Activated T-cell treated with anti-CD3 and anti-CD28 coated beads, Interleukin-2, amount 50 U/mL, for 24 hours (primary cell): ENCODE measurements around the gene ZDHHC5.
"Not testable (repeated sequence)": the region's sequence is repeated elsewhere in the genome, so short reads cannot be mapped to it uniquely, and the experiment has no call there.

ENCODE experiments used
- DNase-seq: peaks from one replicate; pipeline ENCODE4 v3.0.0-alpha.2; 2020
- H3K27ac Mint-ChIP-seq: 2 replicates; pipeline ENCODE4 v1.8.0; 2020; ENCODE audit warnings: mild to moderate bottlenecking, mixed read lengths
- H3K27me3 Mint-ChIP-seq: 2 replicates; pipeline ENCODE4 v1.8.0; 2020; ENCODE audit warnings: mixed read lengths
- H3K36me3 Mint-ChIP-seq: 2 replicates; pipeline ENCODE4 v1.8.0; 2020; ENCODE audit warnings: low read depth, mixed read lengths
- H3K4me1 Mint-ChIP-seq: 2 replicates; pipeline ENCODE4 v1.8.0; 2020; ENCODE audit warnings: low read depth, mixed read lengths
- H3K4me3 Mint-ChIP-seq: 2 replicates; pipeline ENCODE4 v1.8.0; 2020; ENCODE audit warnings: mild to moderate bottlenecking, moderate library complexity, mixed read lengths
- H3K9me3 Mint-ChIP-seq: 2 replicates; pipeline ENCODE4 v1.8.0; 2020; ENCODE audit warnings: mixed read lengths

The ZDHHC5 gene

DNA sequence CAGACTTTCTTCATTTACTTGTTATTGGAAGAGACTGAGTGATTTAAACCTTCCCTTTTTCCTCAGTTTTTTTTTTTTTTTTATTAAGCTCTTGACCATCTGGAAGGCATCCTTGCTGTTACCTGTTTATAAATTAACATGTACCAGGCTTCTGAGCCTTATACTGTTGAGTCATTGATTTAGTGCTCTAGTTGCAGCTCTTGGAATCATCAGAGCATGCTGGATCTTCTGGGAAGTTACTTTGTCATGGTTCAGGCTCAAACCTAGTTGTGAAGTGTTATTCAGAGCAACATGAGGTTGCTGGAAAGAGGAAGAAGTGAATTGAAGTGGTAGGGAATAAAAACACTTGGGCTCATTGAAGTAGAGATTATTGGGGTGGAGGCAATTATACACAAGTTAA is 6.3 kb downstream of the ZDHHC5 start:
- Mint-ChIP-seq H3K4me3 (no peak overlapping the region), H3K4me1 (peaks cover 85% of the 10 kb centered on the region), H3K27ac (peak overlapping the region; percentile 62), H3K36me3 (peaks cover 78% of the 10 kb centered on the region), H3K9me3 (no peaks in the 10 kb centered on the region), H3K27me3 (no peaks in the 10 kb centered on the region)
- no peak for DNase-seq

GRCh38 chr11:57675176-57675941 is 7.4 kb downstream of the ZDHHC5 start:
- Mint-ChIP-seq H3K4me3 (no peak overlapping the region), H3K27me3 (no peaks in the 10 kb centered on the region), H3K9me3 (no peaks in the 10 kb centered on the region), H3K4me1 (peaks cover 85% of the 10 kb centered on the region), H3K27ac (peak overlapping the region; percentile 62), H3K36me3 (peaks cover 87% of the 10 kb centered on the region)
- no peak for DNase-seq

DNA sequence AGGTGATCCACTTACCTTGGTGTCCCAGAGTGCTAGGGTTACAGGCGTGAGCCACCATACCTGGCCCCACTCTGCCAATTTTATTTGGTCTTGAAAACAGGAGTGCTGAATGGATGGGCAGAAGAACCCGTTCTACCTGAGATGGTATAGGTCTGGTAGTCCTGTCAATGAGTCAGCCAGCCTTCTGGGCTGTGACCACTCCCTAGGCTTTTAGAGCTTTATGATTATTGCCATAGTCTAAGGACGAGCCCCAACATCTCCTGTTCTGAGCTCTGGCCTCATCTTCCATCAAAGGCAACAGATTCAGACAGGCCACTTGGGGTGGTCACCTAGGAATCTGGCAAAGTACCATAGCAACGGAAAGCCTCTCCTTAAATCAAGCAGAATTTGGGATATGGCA is 11.5 kb downstream of the ZDHHC5 start:
- no peaks in the 10 kb centered on the region for H3K9me3 Mint-ChIP-seq
- no peak overlapping the region for H3K4me3 Mint-ChIP-seq
- peak overlapping the region; percentile 93 for H3K27ac Mint-ChIP-seq
- H3K36me3 Mint-ChIP-seq, result peaks cover 88% of the 10 kb centered on the region
- no peak for DNase-seq
- H3K4me1 Mint-ChIP-seq, result peaks cover 69% of the 10 kb centered on the region
- H3K27me3 Mint-ChIP-seq, result no peaks in the 10 kb centered on the region

- H3K36me3 Mint-ChIP-seq, result peaks cover 88% of the 10 kb centered on the region
- H3K4me3 Mint-ChIP-seq, result peak overlapping the region; percentile 40
- H3K27ac Mint-ChIP-seq, result peak overlapping the region; percentile 93
Measured at GRCh38 chr11:57680552-57680874, 12.6 kb downstream of the ZDHHC5 start.

GRCh38 chr11:57681168-57681567 is 13.3 kb downstream of the ZDHHC5 start:
- no peak for DNase-seq
- Mint-ChIP-seq H3K27me3 (no peaks in the 10 kb centered on the region), H3K9me3 (no peaks in the 10 kb centered on the region), H3K36me3 (peaks cover 86% of the 10 kb centered on the region), H3K4me3 (no peak overlapping the region), H3K4me1 (peaks cover 51% of the 10 kb centered on the region), H3K27ac (peak overlapping the region; percentile 93)

More at GRCh38 chr11:57680552-57680874, 12.6 kb downstream of the ZDHHC5 start:
- DNase-seq, result no peak
- Mint-ChIP-seq H3K9me3 (no peaks in the 10 kb centered on the region), H3K27me3 (no peaks in the 10 kb centered on the region), H3K4me1 (peaks cover 58% of the 10 kb centered on the region)

DNA sequence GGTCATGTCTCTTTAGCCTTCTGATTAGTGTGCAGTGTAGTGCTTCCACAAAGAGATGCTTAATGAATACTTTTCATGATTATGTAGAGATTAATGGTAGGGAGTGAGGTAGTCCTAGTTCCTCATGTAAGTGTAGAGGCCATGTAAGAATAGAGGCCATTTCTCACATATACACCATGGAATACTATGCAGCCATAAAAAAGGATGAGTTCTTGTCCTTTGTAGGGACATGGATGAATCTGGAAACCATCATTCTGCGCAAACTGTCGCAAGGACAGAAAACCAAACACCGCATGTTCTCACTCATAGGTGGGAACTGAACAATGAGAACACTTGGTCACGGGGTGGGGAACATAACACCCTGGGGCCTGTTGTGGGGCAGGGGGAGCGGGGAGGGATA is 22.6 kb downstream of the ZDHHC5 start:
- not testable (repeated sequence) for H3K4me3 Mint-ChIP-seq, DNase-seq, H3K27me3 Mint-ChIP-seq, H3K9me3 Mint-ChIP-seq, H3K4me1 Mint-ChIP-seq
- peak overlapping the region; percentile 37 for H3K27ac Mint-ChIP-seq
- peaks cover 87% of the 10 kb centered on the region for H3K36me3 Mint-ChIP-seq

DNA sequence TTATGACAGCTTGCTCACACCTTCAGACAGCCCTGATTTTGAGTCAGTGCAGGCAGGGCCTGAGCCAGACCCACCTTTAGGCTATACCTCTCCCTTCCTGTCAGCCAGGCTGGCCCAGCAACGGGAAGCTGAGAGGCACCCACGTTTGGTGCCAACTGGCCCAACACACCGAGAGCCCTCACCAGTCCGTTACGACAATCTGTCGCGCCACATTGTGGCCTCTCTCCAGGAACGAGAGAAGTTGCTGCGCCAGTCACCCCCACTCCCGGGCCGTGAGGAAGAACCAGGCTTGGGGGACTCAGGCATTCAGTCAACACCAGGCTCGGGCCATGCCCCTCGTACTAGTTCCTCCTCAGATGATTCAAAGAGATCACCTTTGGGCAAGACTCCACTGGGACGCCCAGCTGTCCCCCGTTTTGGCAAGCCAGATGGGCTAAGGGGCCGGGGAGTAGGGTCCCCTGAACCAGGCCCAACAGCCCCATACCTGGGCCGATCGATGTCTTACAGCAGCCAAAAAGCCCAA is 31.0 kb downstream of the ZDHHC5 start:
- Mint-ChIP-seq H3K27me3 (no peaks in the 10 kb centered on the region), H3K9me3 (no peaks in the 10 kb centered on the region), H3K4me3 (no peak overlapping the region), H3K4me1 (no peaks in the 10 kb centered on the region), H3K27ac (peak overlapping the region; percentile 74), H3K36me3 (peaks cover 95% of the 10 kb centered on the region)
- DNase-seq, result no peak

DNA sequence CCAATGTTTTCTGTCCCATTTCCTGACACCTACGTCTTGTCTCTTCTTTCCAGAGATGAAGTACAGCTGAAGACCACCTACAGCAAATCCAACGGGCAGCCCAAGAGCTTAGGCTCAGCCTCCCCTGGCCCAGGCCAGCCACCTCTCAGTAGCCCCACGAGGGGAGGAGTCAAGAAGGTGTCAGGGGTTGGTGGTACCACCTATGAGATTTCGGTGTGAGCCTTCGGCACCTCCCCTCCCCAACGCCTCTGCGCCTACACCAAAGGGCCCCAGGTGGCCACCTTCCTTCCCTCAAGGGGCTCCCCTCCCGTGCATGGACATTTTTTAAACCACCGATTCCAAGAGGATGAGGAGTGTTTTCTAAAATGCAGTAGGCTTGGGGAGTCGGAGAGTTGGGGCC is 31.9 kb downstream of the ZDHHC5 start:
- H3K36me3 Mint-ChIP-seq, result peaks cover 95% of the 10 kb centered on the region
- DNase-seq, result no peak
- H3K27me3 Mint-ChIP-seq, result no peaks in the 10 kb centered on the region
- H3K27ac Mint-ChIP-seq, result peak overlapping the region; percentile 74
- H3K9me3 Mint-ChIP-seq, result no peaks in the 10 kb centered on the region
- no peaks in the 10 kb centered on the region for H3K4me1 Mint-ChIP-seq
- no peak overlapping the region for H3K4me3 Mint-ChIP-seq

DNA sequence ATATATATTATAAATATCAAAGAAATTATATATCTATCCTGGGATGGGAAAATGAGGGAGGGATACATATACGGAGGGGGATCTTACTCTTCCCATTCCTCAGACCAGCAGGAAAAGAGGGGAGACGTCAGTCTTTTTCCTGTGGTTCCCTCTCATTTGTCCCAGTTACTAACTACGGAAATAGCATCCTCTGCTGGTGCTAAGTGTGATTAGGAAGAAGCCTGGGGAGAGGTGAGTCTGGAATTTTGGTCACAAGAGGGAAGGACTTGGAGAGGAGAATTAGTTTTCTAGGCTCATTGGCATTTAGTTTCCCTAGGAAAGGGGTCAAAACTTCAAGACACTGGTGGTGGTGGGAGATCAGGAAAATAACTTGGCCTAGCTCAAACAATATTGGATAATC is 32.5 kb downstream of the ZDHHC5 start:
- H3K27me3 Mint-ChIP-seq, result no peaks in the 10 kb centered on the region
- no peak overlapping the region for H3K4me3 Mint-ChIP-seq
- H3K27ac Mint-ChIP-seq, result peak overlapping the region; percentile 20
- DNase-seq, result no peak
- no peaks in the 10 kb centered on the region for H3K4me1 Mint-ChIP-seq
- peaks cover 92% of the 10 kb centered on the region for H3K36me3 Mint-ChIP-seq
- H3K9me3 Mint-ChIP-seq, result no peaks in the 10 kb centered on the region

DNA sequence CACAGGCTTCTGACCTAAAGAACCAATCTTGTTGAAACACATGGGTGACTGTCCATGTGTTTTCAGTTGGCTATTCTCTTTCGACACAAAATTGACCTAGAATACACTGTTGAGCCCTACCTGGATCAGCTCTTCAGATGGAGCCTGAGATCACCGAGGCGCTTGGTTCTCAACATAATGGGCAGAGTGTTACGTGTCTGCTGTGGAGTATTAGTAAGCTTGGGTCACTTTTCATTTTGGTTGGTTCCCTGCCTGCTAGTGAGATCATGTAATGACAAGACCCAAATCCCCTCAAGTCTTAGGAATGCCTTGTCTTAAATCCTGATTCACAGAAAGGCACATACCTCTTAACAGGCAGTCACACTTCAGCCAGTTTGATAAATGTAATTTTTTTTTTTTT is 35.4 kb downstream of the ZDHHC5 start:
- Mint-ChIP-seq H3K36me3 (peaks cover 81% of the 10 kb centered on the region), H3K4me3 (no peak overlapping the region), H3K4me1 (peaks cover 6% of the 10 kb centered on the region), H3K9me3 (no peaks in the 10 kb centered on the region), H3K27ac (peak overlapping the region; percentile 65), H3K27me3 (no peaks in the 10 kb centered on the region)
- DNase-seq, result no peak

GRCh38 chr11:57704932-57705331 is 37.0 kb downstream of the ZDHHC5 start:
- Mint-ChIP-seq H3K9me3 (no peaks in the 10 kb centered on the region), H3K27ac (peak overlapping the region; percentile 60), H3K4me3 (no peak overlapping the region), H3K27me3 (no peaks in the 10 kb centered on the region), H3K4me1 (peaks cover 21% of the 10 kb centered on the region), H3K36me3 (peaks cover 76% of the 10 kb centered on the region)
- no peak for DNase-seq

DNA sequence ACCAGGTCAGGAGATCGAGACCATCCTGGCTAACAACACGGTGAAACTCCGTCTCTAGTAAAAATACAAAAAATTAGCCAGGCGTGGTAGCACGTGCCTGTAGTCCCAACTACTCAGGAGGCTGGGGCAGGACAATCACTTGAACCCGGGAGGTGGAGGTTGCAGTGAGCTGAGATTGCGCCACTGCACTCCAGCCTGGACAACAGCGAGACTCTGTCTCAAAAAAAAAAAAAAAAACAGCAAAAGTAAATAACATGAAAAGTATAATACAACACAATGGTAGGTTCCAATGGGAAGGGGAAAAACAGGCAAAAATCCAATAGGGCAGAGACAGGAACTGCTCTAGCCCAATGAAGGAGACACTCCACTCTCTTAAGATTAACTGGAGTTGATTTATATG is 37.5 kb downstream of the ZDHHC5 start:
- Mint-ChIP-seq H3K36me3 (peaks cover 71% of the 10 kb centered on the region), H3K4me1 (peaks cover 24% of the 10 kb centered on the region)
- not testable (repeated sequence) for H3K27me3 Mint-ChIP-seq, DNase-seq, H3K27ac Mint-ChIP-seq, H3K4me3 Mint-ChIP-seq, H3K9me3 Mint-ChIP-seq

DNA sequence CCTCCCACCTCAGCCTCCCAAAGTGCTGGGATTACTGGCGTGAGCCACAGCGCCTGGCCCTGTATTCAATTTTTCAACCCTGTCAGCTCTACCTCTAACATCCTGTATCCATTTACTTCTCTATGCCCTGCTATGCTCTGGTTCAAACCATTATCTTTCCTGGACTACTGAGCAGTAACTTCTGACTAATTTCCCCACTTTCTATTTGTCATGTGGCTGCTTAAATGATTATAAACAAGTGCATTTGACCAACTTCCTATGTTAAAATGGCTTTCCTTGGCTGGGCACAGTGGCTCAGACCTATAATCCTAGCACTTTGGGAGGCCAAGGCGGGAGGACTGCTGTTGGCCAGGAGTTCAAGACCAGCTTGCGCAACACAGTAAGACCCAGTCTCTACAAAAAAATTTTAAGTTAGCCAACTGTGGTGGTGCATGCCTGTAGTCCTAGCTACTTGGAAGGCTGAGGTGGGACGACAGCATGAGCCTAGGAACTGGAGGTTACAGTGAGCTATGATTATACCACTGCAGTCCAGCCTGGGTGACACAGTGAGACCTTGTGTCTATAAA is 42.0 kb downstream of the ZDHHC5 start:
- DNase-seq, result no peak
- Mint-ChIP-seq H3K9me3 (no peaks in the 10 kb centered on the region), H3K27me3 (no peaks in the 10 kb centered on the region), H3K4me1 (peaks cover 55% of the 10 kb centered on the region), H3K27ac (peak overlapping the region; percentile 50), H3K4me3 (peak overlapping the region; percentile 94), H3K36me3 (peaks cover 60% of the 10 kb centered on the region)

DNA sequence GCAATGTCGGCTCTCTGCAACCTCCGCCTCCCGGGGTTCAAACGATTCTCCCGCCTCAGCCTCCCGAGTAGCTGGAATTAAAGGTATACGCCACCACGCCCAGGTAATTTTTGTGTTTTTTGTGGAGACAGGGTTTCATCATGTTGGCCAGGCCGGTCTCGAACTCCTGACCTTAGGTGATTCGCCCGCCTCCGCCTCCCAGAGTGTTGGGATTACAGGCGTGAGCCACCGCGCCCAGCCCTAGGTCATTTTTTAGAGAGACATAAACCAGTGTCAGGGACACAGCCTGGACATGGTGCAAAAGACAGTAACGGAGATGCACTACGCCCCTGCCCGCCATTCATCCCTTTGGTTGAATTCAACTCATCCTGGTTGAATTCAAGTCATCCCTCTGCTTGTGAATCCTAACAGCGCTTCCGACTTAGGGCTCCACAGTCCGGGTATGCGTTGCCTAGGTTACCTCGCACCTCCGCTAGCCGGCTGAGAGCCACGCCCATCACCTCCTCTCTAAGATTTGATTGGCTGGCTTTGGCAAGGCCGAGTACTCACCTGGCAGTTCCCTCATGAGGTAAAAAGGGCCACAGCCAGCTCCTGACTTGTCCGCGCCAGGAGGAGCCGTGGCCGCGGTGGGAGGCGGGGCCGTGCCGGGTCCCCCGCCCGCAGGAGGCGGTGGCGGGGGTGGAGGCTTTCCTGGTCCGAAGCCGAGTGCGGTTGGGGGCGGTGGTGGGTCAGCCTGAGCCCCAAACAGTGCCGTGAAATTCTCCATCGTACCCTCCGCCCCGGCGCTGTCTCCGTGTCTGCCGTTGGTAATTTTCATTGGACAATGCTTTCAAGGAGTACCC is 43.7 kb downstream of the ZDHHC5 start, which contains the start of gene MED19:
TSS of gene MED19 (minus strand) at position 802 of the 842 bp plus-strand sequence. CDS start at position 766, 36 bp downstream.
- peak within 1 kb of the TSS; percentile 94 for H3K4me3 Mint-ChIP-seq
- peaks cover 59% of the 10 kb centered on the region for H3K4me1 Mint-ChIP-seq
- H3K27me3 Mint-ChIP-seq, result no peaks in the 10 kb centered on the region
- H3K9me3 Mint-ChIP-seq, result no peaks in the 10 kb centered on the region
- peaks cover 56% of the 10 kb centered on the region for H3K36me3 Mint-ChIP-seq
- H3K27ac Mint-ChIP-seq, result peak within 1 kb of the TSS; percentile 96
- DNase-seq, result peak; percentile 82
